ENCODE data around the gene INPP5F.

INPP5F gene

DNA sequence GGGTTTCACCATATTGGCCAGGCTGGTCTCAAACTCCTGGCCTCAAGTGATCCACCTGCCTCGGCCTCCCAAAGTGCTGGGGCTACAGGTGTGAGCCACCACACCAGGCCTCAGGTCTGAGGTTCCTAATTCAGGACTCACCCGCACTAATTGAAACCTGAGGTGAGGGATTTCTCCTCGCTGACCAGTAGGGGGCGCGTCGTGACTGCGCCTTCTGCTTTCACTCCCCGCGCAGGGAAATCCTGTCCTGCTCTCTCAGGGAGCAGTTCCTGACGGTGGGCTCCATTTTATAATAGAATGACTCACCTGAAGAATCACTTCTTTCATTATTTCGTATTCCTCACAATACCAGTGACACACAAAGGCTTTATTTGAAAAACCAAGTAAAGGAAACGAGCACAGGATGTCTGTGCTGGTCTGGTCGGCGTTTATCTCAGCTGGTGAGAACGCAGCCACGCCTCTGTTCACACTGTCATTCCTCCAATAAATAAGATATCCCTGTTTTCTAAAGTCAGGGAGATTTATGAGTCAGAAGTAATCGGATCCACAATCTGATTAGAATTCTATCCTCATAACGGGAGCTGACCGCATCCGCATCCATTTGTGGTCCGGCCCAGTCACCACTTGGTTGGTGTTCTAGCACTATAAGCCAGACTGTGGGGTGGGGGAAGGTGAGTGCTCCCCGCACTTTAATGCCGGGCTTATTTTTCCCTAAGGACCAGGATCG is 39.2 kb upstream of the INPP5F start:
- no peak overlapping the region for H3K27ac ChIP-seq
- no peak for TF ChIP-seq ZFX (IDR thresholded peaks at IDR 0.05; ENCODE audit: borderline replicate concordance)
- TF ChIP-seq, protein P1, sequence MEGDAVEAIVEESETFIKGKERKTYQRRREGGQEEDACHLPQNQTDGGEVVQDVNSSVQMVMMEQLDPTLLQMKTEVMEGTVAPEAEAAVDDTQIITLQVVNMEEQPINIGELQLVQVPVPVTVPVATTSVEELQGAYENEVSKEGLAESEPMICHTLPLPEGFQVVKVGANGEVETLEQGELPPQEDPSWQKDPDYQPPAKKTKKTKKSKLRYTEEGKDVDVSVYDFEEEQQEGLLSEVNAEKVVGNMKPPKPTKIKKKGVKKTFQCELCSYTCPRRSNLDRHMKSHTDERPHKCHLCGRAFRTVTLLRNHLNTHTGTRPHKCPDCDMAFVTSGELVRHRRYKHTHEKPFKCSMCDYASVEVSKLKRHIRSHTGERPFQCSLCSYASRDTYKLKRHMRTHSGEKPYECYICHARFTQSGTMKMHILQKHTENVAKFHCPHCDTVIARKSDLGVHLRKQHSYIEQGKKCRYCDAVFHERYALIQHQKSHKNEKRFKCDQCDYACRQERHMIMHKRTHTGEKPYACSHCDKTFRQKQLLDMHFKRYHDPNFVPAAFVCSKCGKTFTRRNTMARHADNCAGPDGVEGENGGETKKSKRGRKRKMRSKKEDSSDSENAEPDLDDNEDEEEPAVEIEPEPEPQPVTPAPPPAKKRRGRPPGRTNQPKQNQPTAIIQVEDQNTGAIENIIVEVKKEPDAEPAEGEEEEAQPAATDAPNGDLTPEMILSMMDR (IDR thresholded peaks at IDR 0.05): peak; percentile 97

DNA sequence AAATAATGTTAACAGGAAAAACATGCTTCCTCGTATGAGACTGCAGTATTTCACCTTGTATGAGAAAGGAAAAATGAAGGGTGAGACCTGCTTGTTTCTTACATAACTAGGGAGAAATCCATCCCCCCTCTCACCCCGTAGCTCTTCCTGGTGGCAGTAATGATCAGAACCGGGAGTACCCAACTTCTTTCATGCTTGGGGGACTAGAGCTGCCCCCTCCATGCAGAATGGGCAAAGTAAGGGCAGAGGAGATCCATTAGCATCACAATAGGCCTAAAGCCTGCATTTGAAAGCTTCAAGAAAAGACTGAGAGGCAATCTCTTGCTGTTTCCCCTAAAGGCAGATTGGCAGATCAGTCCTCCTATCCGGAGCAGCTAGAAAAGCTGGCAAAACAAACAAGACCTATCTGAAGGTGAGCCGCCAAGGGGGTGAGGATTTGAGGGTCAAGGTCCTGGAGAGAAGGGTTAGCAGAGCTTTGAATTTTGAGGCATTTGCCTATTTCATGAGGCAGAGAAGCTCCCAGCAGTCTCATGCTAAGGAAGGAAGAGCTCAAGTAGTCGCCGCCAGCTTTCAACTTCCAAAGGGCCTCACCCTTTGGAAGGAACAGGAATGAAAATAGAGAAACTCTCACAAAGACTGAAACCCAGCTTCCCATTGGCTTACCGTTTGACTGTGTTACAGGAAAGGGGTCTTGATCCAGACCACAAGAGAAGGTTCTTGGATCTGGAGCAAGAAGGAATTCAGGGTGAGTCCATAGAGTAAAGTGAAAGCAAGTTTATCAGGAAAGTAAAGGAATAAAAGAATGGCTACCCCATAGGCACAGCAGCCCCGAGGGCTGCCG is 38.4 kb upstream of the INPP5F start:
- no peak overlapping the region for H3K27ac ChIP-seq
- no peak for TF ChIP-seq ZFX (IDR thresholded peaks at IDR 0.05; ENCODE audit: borderline replicate concordance)
- TF ChIP-seq, protein P1 (IDR thresholded peaks at IDR 0.05): no peak

DNA sequence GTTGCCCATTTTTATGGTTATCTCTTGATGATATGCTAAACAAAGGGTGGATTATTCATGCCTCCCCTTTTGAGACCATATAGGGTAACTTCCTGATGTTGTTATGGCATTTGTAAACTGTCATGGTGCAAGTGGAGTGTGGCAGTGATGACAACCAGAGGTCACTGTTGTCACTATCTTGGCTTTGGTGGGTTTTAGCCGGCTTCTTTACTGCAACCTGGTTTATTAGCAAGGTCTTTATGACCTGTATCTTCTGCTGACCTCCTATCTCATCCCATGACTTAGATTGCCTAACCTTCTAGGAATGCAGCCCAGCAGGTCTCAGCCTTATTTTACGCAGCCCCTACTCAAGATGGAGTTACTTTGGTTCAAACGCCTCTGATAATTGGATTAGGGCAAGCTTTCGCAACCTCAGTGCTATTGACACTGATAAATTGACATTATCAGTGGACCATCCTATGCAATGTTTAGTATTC is 37.8 kb upstream of the INPP5F start:
- H3K27ac ChIP-seq: no peak overlapping the region
- TF ChIP-seq ZFX (IDR thresholded peaks at IDR 0.05; ENCODE audit: borderline replicate concordance): no peak
- TF ChIP-seq, protein P1 (IDR thresholded peaks at IDR 0.05): no peak

DNA sequence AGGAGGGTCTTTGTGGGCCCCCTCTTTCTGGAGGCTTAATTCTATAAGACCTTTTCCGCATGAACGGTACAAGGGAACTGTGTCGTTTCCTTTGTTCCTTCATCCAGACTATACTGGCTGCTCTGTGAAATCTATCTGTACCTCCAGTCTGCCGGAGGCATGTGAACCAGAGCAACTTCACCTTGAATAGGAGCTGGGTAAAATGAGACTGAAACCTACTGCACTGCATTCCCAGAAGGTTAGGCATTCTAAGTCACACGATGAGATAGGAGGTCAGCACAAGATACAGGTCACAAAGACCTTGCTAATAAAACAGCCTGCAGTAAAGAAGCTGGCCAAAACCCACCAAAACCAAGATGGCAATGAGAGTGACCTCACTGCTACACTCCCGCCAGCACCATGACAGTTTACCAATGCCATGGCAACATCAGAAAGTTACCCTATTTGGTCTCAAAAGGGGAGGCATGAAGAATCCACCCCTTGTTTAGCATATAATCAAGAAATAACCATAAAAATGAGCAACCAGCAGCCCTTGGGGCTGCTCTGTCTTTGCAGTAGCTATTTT is 36.8 kb upstream of the INPP5F start:
- no peak overlapping the region for H3K27ac ChIP-seq
- TF ChIP-seq, protein P1 (IDR thresholded peaks at IDR 0.05): no peak
- no peak for TF ChIP-seq ZFX (IDR thresholded peaks at IDR 0.05; ENCODE audit: borderline replicate concordance)

DNA sequence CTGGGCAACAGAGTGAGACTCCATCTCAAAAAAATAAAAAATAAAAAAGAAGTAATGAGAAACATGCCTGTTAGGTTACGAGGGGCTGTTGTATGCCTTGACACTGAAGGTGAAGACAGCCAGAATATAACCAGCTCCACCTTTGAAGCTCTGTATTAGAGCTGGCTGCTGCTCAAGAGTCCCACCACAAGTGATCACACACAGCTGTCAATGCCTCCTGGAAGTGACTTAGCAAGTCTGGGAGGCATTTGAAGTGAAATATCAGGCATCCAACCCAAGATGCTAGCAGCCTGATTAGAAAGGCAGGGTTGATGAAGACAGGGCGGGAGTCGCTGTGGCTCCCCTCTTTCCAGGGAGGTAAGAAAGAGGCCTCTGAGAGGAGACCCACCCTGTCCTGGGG is 34.1 kb upstream of the INPP5F start:
- no peak overlapping the region for H3K27ac ChIP-seq
- no peak for TF ChIP-seq ZFX (IDR thresholded peaks at IDR 0.05; ENCODE audit: borderline replicate concordance)
- TF ChIP-seq, protein P1 (IDR thresholded peaks at IDR 0.05): no peak

DNA sequence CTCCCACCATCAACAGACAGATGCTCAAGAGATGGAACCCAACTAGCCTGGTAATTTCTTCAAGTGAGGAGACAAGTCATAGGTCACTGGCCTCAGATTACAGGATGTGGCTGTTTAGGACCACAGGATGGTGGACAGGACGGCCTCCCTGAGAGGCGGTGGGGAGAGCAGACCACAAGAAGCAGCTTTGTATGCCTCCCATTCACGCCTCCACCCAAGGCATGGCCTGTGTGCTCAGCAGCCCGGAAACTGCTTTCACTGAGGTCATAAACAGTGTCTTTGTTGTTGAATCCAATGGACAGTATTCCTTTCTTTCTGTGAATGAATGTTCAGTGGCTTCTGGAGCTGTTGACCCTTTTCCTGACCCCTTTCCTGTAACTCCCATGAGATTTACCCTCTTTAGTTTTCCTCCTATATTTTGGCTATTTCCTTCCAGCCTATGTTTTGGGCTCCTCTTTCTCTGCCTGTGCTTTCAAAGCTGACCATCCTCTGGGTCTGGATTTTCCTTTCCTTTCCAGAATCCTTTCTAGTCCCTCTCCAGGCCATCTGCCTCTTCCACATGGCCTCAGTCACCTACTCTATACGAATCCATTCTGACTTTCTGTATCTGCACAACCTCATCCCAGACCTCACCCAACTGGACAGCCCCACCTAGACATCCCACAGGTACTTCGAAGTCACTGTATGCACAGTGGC is 32.4 kb upstream of the INPP5F start:
- TF ChIP-seq, protein P1 (IDR thresholded peaks at IDR 0.05): no peak
- TF ChIP-seq ZFX (IDR thresholded peaks at IDR 0.05; ENCODE audit: borderline replicate concordance): no peak
- no peak overlapping the region for H3K27ac ChIP-seq
